ENCODE results near the gene GSKIP.

The GSKIP gene

DNA sequence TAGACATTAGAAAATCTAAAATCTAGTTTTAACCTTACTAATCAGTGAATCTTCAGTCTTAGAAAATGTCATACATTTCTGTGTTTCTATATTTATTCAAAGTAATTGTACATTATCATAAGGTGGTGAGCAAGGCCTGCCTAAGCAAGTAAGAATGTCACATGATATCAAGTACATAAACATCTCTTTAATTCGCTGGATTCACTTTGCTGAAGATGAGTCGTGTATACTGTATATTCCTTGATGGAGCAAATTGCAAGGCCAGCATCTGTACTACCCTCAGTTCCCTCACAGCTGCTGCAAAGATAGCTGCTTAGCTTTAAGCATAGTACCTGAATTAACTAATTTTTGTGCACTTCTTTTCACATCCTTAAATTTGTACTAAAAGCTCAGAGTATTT, 20.1 kb downstream of the GSKIP start:
- no peak for DNase-seq

DNA sequence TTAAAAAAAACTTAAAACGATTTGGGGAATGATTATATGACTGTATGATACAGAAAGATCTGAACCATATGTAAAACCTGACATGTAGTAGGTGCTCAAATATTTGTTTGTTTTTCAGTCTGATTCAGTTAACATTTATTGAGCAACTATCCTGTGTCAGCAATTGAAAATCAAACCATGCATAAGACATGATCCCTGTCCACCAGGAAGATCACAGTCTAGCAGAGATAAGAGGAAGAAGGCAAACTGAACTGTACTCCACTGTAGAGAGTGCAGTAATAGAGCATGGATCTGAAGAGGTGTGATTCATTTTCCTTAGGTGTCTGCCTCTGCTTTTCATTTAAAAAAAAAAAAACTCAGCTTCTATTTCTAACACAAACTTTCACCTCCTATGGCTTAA, 20.7 kb downstream of the GSKIP start:
- DNase-seq, result no peak

DNA sequence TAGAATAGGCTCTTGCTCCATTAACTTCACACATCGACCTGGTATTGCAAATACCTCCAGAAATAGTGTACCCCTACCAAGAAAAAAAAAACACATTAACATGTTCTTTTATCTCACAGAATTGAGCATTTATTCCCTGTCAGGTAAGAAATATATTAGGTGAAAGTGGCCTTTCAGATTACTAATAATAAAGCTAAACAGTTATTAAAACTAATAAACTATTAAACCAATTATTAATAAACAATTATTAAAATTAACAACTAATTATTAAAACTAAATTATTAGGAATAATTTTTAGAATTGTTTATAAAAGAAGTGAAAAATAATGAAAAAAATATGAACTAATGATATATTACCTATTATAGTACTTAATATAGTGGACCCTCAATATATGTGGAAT, 21.4 kb downstream of the GSKIP start:
- no peak for DNase-seq

DNA sequence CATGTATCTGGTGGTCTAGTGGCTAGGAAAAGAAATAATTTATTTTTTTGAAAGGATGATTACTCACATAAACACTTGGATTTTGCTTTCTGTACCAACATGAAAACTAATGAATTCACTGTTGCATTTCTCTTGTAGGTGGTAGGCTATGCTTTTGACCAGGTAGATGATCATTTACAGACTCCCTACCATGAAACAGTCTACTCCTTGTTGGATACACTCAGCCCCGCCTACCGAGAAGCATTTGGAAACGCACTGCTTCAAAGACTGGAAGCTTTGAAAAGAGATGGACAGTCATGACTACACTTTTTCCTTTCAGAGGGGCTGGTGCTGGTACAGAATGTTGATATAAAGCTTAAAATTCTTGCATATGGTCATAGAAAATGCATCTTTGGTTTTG, 22.1 kb downstream of the GSKIP start:
- DNase-seq, result no peak

DNA sequence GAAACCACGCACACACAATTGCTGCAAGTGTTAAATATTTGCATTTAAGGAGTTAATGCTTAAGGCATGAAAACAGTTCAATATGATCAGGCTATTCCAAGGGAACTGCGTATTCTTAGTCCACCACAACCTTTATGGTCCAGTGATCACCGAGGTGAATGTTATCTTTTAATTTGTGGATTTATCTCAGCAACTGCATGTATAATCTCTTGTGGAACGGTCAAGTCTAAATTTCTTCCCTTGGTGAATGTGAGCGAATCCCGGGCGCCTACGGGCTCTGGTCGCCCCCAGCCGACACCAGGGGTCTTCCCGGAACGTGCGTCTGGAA, 27.6 kb downstream of the GSKIP start:
- DNase-seq, result no peak

DNA sequence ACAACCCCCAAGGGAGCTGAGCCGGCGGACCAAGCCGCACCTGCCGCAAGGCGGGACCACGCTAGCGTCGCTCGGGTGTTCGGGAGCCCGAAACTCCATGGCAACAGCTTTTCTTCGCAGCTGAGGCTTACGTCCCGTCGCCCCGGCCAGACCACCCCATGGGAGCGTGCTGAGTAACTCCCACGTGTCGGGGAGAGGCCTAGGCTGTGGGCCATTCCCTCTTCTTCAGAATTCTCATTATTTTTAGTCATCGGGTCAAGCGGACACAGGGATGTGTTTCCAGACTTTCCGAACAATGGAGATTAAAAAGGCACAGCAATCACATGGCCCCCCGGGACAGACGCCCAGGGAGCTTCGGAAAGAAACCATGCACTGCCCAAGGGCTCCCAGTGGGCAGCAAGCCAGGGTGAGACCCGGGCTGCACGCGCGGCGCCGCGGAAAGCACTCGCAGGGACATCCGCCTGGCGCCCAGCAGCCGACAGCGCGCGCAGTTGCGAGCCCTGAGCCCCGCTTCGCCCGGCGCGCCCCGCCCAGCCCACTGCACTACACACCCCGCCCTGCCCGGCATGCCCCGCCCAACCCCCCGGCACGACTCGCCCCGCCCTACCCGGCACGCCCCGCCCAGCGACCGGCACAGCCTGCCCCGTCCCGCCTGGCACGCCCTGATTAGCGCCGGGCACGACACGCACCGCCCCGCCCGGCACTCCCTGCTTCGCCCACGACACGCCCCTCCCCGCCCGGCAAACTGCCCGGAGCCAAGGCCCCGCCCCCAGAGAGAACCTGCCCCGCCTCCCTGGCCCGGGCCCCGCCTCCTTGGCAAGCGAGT, 28.2 kb downstream of the GSKIP start:
- peak; percentile 92 for DNase-seq

DNA sequence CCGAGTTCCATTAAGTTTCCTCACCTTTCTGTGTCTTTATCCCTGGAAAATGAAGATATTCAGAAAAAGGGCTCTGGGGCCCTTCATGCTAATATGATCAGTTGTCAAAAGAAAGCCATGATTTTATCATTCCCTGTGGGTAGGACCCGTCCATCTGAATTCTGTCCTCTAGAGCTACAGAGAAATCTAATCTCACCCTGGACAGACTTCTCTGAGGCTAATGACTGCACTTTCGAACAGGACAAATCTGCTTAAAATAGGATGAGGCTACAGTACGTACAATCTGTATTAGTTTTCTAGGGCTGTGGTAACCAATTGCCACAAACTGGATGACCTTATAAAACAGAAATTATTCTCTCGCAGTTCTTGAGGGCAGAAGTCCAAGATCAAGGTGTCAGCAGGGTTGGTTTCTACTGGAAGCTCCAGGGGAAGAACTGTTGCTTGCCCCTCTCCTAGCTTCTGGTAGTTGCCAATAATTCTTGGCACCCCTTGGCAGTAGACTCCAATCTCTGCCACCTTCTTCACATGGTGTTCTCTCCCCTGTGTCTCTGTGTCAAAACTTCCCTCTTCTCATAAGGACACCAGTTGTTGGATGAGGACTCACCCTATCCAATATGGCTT, 29.9 kb downstream of the GSKIP start:
- DNase-seq, result no peak

DNA sequence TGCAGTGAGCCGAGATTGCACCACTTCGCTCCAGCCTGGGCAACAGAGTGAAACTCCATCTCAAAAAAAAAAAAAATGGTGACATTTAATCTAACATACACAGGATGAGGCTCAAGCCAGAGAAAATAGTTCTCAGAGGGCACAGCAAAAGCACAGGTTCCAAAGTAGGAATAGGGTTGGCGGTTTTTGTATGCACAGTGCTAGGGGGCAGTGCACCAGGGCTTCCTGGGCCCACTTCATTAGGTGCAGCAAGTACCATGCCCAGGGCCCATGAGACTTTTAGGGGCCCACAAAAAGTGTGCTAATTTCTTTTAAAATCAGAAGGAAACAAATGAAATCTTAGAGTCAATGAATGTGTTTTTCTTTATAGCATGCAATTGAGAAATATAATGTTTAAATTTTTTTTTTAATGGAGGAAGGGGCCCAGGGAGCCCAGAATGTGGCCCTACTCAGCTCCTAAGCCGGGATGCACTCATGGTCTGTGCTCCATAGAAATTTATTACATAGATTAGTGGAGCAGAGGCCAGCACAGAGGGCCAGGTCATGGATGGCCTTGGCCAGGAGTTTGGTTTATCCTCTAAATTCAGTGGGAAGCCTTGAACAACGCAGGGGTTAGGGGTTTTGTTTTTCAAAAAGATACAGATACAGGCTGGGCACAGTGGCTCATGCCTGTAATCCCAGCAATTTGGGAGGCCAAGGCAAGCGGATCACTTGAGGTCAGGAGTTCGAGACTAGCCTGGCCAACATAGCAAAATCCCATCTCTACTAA, 30.9 kb downstream of the GSKIP start:
- DNase-seq, result no peak

DNA sequence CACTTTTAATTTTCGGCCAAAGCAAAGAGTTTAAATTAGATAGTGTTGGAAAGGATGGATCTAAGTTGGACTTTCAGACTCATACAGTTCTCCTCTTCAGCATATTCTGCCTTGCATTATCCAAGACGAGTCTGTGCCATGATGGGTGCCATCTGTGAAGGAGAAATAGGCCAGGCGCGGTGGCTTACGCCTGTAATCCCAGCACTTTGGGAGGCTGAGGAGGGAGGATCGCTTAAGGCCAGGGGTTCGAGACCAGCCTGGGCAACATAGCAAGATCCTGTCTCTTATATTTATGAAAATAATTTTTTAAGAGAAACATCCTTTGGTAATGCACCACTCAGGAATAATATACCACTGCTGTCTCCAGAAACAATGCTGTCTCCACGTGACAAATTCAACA, 35.1 kb downstream of the GSKIP start:
- no peak for DNase-seq

DNA sequence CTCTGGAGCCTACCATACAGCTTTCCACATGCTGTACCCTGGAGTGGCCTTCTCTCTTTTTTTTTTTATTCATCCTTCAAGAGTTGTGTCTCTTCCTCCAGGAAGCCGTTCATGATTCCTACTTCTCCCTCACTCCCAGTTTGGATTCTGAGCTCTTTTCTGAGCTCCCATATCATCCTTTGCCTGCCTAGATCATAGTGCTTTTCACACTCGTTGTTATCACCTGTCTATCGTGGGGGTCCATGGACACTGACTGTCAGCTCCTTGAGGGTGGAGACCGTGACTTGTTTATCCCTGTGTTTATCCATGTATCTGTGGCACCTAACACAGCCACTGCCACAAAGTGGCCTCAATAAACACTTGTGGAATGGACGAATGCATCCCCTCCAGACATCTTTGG, 35.6 kb downstream of the GSKIP start:
- DNase-seq, result no peak

DNA sequence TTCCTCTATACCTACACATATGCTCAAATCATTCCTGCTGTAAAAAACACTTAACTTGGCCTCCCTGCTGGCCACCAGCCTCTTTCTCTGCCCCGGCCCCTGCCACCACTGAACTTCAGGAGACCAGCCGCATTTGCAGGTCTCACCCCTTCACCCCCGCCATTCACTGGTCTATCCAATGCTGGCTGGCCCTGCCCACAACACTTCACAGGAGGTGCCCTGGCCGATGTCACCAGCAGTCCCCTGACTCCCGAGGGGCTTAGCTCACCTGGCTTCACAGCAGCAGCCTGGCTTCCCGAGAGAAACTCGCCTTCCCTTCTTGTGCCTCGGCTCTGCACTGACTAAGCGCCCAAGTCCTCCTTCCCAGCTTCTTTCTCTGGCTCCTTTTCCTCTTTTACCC, 36.1 kb downstream of the GSKIP start:
- no peak for DNase-seq

DNA sequence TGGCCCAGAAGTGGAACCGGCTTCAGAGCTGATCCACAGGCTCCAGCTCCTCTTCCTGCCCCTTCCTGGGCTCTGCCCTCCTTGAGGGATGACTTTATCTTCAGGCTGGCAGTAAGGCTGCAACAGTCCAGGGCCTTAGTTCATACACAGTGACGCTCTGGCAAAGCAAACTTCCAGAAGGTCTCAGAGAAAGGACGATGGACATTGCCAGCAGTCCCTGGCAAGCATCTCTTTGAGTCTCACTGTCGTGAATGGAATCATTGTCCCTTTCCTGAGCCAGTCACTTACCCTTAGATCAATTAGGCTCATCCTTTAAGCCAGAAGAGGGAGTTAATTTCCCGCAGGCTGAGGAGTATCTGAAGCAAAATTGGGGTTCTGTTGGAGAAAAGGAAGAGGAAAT, 37.2 kb downstream of the GSKIP start:
- DNase-seq, result no peak

DNA sequence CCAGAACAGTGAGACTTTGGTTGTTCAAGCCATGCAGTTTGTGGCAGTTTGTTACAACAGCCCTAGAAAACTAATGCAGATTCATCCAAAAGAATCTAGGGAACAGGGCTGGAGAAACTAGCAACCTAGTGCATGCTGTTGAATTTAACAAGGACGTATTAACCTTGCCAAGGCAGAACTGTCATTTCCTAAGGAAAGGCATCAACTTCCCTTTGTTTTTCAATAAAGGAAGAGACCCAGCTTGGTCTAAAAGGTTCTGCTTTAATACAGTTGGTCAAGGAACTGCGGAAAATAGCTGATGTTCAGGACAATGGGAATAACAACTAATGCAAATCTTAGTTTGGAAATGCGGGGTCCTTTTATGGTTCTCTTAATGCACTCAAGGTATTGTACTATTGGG, 40.1 kb downstream of the GSKIP start:
- no peak for DNase-seq

DNA sequence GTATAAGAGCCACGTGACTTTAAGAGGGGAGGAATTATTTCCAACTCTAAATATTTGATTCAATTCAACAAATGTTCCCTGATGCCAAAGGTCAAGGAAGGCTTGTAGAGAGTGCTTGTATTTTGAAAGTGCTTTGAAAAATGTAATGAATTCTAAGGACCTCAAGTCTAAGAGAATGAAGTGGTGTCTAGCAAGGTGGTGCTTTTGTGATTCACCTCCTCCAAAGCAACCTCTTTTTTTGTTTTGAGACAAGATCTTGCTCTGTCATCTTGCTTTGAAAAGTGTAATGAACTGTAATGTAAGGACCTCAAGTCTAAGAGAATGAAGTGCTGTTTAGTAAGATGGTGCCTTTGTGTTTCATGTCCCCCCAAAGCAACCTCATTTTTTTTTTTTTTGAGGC, 42.4 kb downstream of the GSKIP start:
- no peak for DNase-seq

DNA sequence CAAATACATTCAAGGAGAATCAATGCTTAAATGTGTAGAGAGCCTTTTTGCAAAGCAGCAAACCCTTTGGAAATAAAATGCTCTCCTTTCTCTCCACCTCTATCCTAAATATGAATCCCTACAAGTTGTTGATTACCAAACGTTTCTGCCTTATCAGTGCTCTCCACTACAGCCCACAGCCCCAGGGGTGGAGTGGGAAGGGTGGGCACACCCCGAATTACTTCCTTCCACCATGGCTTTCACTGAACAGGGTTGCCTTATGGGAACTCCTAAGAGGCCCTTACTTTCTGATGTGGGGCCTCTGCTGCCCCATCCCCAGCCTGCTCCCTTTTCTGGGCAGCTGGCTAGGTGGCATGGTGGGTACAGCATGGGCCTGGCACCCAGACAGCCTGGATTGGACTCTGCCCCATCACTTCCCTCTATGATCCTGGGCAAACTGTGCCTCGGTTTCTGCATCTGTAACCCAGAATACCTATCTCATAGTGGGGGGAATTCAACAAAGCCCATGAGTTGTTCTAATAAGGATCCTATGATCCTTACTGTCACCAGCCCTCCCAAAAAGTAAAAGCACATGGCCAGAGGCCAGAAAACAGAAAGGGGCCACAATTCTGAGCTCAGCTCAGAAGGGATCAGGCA, 44.7 kb downstream of the GSKIP start:
- DNase-seq, result no peak

DNA sequence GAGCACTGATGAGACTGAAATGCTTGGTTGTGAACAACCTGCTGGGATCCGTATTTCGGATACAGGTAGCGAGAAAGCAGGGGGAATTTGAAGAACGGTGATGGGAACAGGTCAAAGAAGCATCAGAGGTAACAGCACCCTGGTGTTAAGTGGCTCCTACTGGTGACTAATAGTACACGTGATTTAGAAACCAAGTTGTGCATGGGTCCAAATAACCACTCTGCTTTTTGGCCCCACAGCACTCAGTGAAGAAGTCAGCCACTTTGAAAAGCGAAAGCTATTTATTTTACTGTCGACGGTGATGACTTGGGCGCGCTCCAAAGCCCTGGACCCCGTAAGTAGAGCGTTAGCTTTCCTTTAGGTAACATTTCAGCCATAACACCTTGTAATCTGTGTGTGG, 45.3 kb downstream of the GSKIP start:
- DNase-seq, result no peak

DNA sequence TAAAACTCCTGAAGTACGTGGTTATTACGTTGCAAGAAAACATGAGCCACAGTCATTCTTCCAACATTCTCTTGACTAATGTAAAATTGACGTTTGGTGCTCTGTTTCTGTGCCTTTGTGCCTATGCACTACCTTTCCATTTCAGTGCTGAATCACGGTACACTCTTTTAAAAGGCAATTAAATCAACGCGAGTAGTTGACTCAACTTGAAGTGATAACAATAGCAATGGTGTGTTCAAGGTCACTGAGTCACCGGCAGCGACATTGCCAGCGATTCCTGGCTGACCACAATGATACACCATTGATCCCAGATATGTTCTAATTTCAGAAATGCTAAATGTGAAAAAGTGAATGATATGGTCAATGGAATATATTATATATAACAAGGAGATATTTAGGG, 46.4 kb downstream of the GSKIP start:
- no peak for DNase-seq

DNA sequence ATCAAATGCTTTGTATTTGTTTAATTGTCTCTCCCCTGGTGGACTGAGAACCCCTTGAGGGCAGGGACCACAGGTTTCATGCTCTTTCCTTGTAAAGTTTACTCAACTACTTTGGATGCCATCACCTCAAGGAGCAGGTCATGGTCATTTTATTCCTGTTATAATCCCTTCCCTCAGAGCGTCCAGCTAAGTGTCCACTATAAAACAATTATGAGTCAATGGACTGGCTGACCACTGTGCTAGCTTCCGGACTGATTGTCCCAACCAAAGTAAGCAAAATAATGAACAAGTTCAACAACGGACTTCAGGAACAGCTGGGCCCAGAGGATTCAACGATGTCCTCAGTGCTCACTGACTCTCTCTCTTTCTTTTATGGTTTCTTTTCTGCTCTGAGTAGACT, 46.8 kb downstream of the GSKIP start:
- no peak for DNase-seq

DNA sequence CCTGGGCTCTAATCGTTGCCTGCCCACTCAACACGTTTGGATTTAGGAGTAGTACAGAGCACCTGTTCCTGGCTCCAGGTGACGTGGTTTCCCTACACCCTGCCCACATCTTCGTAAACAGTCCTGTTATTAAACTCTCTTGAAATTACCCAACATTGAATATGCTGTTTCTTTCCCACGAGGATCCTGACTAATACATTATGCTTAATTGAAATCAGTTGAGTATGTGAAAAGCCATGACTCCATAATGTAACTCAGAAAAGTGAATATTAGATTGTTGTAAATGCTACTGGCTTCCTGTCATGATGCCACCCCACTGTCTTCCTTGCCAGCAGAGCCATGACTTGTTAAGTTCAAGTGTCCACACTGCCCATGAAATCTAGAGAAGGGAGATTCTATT, 50.2 kb downstream of the GSKIP start:
- no peak for DNase-seq

DNA sequence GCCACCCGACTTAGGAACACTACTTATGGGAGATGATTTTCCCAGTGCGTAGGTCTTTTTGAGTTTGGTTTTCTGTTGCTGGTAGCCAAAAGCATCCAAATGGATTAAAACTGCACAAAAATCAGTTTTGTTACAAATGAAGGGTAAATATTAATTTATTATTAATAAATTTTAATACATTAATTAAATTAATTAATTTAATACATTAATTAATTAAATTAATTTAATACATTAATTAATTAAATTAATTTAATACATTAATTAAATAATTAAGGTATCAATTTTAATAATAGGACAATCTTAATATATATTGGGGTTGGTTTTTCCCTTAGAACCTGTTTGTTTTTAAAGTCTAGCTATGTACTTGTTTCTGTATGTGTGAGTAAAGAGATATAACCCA, 52.2 kb downstream of the GSKIP start:
- DNase-seq, result no peak

DNA sequence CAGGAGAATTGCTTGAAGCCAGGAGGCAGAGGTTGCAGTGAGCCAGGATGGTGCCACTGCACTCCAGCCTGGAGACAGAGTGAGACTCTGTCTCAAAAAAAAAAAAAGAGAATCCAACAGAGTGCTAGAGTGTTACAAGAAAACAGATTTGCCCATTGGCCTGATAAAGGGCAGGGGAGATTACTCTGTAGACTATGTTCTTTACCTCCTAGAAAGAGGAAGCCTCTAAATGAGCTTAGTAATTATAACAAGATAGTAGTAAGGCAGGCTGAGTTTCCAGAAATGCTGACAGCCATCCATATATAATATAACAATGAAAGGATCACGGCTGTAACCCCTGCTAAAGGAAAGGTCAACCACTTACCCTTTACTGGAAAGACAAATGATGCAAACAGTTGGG, 53.0 kb downstream of the GSKIP start:
- no peak for DNase-seq

DNA sequence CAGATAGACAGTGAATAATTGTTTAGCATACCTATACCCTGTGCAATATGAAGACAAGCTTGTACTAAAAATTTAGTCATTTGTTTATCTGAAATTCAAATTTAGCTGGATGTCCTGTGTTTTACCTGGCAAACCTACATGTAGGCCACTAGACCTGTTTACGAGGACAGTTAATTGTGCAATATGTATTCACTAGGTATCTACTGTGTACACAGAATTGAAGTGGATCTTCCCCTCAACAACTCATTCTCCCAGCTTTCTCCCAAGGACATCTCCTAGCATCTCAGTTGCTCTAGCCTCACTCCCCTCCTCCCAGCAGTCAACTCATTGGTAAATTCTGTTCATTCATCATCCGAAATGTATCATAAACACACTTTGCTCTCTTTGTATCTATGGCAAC, 53.9 kb downstream of the GSKIP start:
- no peak for DNase-seq

DNA sequence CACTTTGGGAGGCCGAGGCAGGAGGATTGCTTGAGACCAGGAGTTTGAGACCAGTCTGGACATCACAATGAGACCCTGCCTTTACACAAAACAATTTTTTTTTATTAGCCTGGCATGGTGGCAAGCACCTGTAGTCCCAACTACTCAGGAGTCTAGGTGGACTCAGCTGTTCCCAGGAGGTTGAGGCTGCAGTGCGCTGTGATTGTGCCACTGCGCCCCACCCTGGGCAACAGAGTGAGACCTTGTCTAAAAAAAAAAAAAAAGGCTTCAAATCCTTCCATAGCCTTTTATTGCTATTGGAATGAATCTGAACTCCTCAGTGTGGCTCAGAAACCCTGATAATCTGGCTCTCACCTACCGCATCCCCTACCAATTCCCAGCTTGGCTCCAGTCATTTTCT, 54.7 kb downstream of the GSKIP start:
- DNase-seq, result no peak

DNA sequence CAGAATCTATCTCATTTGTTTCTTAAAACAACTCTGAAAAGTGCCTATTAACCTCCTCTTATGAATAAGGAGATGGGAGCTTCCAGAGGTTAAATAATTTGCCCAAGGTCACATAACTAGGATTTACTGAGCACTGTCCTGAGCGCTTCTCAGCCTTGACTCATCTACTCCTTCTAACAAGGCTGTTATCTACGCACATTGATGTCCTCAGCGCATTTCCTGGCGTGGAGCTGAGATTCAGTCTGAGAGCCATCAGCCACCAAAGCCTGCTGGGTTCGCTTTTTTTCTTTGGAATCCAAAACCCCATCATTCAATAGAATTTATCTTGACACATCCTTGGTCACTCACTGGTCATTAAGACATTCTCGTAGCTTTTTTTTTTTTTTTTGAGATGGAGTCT, 57.9 kb downstream of the GSKIP start:
- DNase-seq, result no peak
